HepG2 (cell line): ENCODE data around the gene NDST1.

Experiments used
- GPBP1L1 ChIP-seq: sonication (generic); formaldehyde crosslinking; IDR thresholded peaks from 2 replicates; pipeline ENCODE4 v1.5.0; 2020; ENCODE audit warnings: mild to moderate bottlenecking, missing genetic modification reagents
- TARDBP ChIP-seq: sonication (generic); formaldehyde crosslinking; IDR thresholded peaks from 2 replicates; pipeline ENCODE4 v1.8.0; 2022; ENCODE audit warnings: mild to moderate bottlenecking, missing genetic modification reagents

GRCh38 chr5:150603052-150603451, 95.1 kb downstream of the NDST1 start:
- TF ChIP-seq TARDBP: no peak
- no peak for TF ChIP-seq GPBP1L1 (CRISPR knock-in tag)
